ENCODE measurements around the gene HORMAD2. TPM values are rescaled to one million over a fixed set of nuclear protein-coding genes. Genes with fewer than 3 reads are reported as not detected.

Gene HORMAD2
- total RNA-seq, 1 experiment from 2014 or later: not detected

GRCh38 chr22:30187094-30187493 is 106.8 kb downstream of the HORMAD2 start:
- intact Hi-C loops (cut with micrococcal nuclease): no loop called here
- no TSS peak for BruUV-seq (replicated peaks)
- TF ChIP-seq EZH2phosphoT487 (IDR thresholded peaks at IDR 0.05; ENCODE audit: borderline replicate concordance, low read length) (no peak), EZH2 (IDR thresholded peaks at IDR 0.05; ENCODE audit: low read length, unreplicated experiment) (no peak)
- TF ChIP-seq, protein P1, sequence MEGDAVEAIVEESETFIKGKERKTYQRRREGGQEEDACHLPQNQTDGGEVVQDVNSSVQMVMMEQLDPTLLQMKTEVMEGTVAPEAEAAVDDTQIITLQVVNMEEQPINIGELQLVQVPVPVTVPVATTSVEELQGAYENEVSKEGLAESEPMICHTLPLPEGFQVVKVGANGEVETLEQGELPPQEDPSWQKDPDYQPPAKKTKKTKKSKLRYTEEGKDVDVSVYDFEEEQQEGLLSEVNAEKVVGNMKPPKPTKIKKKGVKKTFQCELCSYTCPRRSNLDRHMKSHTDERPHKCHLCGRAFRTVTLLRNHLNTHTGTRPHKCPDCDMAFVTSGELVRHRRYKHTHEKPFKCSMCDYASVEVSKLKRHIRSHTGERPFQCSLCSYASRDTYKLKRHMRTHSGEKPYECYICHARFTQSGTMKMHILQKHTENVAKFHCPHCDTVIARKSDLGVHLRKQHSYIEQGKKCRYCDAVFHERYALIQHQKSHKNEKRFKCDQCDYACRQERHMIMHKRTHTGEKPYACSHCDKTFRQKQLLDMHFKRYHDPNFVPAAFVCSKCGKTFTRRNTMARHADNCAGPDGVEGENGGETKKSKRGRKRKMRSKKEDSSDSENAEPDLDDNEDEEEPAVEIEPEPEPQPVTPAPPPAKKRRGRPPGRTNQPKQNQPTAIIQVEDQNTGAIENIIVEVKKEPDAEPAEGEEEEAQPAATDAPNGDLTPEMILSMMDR (conservative IDR thresholded peaks at IDR 0.05; ENCODE audit: low read depth, low read length): no peak
- ChIA-PET CTCF (no interaction called here), POLR2A (ENCODE audit: unreplicated experiment) (no interaction called here)
- Histone ChIP-seq H4K20me1 (ENCODE audit: low read length) (no peaks in the 10 kb centered on the region), H3K9me3 (ENCODE audit: low read length) (no peaks in the 10 kb centered on the region), H3F3A (ENCODE audit: low read length, unreplicated experiment) (peaks cover 15% of the 10 kb centered on the region), H3K79me2 (ENCODE audit: low read length) (no peaks in the 10 kb centered on the region), H3K4me1 (ENCODE audit: insufficient read depth, low read length) (peaks cover 38% of the 10 kb centered on the region), H3K4me2 (ENCODE audit: low read length) (no peak overlapping the region), H3K27me3 (ENCODE audit: low read length) (no peaks in the 10 kb centered on the region), H3K4me3 (ENCODE audit: low read length) (no peak overlapping the region), H3K36me3 (ENCODE audit: low read depth, low read length) (no peaks in the 10 kb centered on the region), H3K27ac (ENCODE audit: low read length) (peak overlapping the region; percentile 87; the same call in 1 of the 2 replicates), H2AFZ (ENCODE audit: low read length) (no peak overlapping the region), H3K9ac (ENCODE audit: low read length) (no peak overlapping the region), H3K9me2 (replicated peaks; ENCODE audit: low read length) (no peaks in the 10 kb centered on the region)
- no peak for DNase-seq
- ATAC-seq: no peak

GRCh38 chr22:30187529-30188407 is 107.5 kb downstream of the HORMAD2 start:
- H3K36me3 ChIP-seq (ENCODE audit: low read depth, low read length): no peaks in the 10 kb centered on the region
- H3K79me2 ChIP-seq (ENCODE audit: low read length): no peaks in the 10 kb centered on the region
- no TSS peak for BruUV-seq (replicated peaks)
- H3K27ac ChIP-seq (ENCODE audit: low read length): no peak overlapping the region; the same call in 1 of the 2 replicates
- no peak overlapping the region for H2AFZ ChIP-seq (ENCODE audit: low read length)
- no peaks in the 10 kb centered on the region for H4K20me1 ChIP-seq (ENCODE audit: low read length)
- CTCF ChIA-PET: no interaction called here
- intact Hi-C loops (cut with micrococcal nuclease): no loop called here
- H3F3A ChIP-seq (ENCODE audit: low read length, unreplicated experiment): peaks cover 21% of the 10 kb centered on the region
- H3K27me3 ChIP-seq (ENCODE audit: low read length): no peaks in the 10 kb centered on the region
- H3K9ac ChIP-seq (ENCODE audit: low read length): no peak overlapping the region
- peaks cover 44% of the 10 kb centered on the region for H3K4me1 ChIP-seq (ENCODE audit: insufficient read depth, low read length)
- POLR2A ChIA-PET (ENCODE audit: unreplicated experiment): no interaction called here
- no peak for TF ChIP-seq EZH2phosphoT487 (IDR thresholded peaks at IDR 0.05; ENCODE audit: borderline replicate concordance, low read length)
- no peak for TF ChIP-seq EZH2 (IDR thresholded peaks at IDR 0.05; ENCODE audit: low read length, unreplicated experiment)
- TF ChIP-seq, protein P1 (conservative IDR thresholded peaks at IDR 0.05; ENCODE audit: low read depth, low read length): no peak
- H3K4me2 ChIP-seq (ENCODE audit: low read length): no peak overlapping the region
- no peak for ATAC-seq
- H3K9me2 ChIP-seq (replicated peaks; ENCODE audit: low read length): no peaks in the 10 kb centered on the region
- DNase-seq: no peak
- H3K4me3 ChIP-seq (ENCODE audit: low read length): no peak overlapping the region
- no peaks in the 10 kb centered on the region for H3K9me3 ChIP-seq (ENCODE audit: low read length)

DNA sequence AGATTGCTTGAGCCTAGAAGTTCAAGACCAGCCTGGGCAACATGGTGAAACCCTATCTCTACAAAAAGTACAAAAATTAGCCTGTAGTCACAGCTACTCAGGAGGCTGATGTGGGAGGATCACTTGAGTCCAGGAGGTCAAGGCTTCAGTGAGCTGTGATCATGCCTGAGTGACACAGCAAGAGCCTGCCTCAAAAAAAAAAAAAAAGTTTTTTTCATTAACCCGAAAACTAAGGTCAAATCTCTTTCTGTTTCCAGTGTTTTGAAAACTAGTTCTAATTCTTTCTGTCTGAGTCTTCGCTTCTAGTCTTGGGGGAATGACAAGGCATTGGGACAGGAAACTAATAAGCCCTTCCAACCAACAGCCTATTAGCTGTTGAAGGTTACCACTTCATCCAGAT is 108.6 kb downstream of the HORMAD2 start:
- Histone ChIP-seq H3K9me2 (replicated peaks; ENCODE audit: low read length) (no peaks in the 10 kb centered on the region), H3K4me2 (ENCODE audit: low read length) (no peak overlapping the region), H3K79me2 (ENCODE audit: low read length) (no peaks in the 10 kb centered on the region), H4K20me1 (ENCODE audit: low read length) (no peaks in the 10 kb centered on the region), H3K4me1 (ENCODE audit: insufficient read depth, low read length) (peaks cover 49% of the 10 kb centered on the region), H3K36me3 (ENCODE audit: low read depth, low read length) (no peaks in the 10 kb centered on the region), H3K9ac (ENCODE audit: low read length) (no peak overlapping the region), H3F3A (ENCODE audit: low read length, unreplicated experiment) (peaks cover 22% of the 10 kb centered on the region), H3K27ac (ENCODE audit: low read length) (no peak overlapping the region), H2AFZ (ENCODE audit: low read length) (no peak overlapping the region), H3K9me3 (ENCODE audit: low read length) (no peaks in the 10 kb centered on the region), H3K27me3 (ENCODE audit: low read length) (no peaks in the 10 kb centered on the region), H3K4me3 (ENCODE audit: low read length) (no peak overlapping the region)
- no TSS peak for BruUV-seq (replicated peaks)
- POLR2A ChIA-PET (ENCODE audit: unreplicated experiment): no interaction called here
- intact Hi-C loops (cut with micrococcal nuclease): no loop called here
- TF ChIP-seq, protein P1 (conservative IDR thresholded peaks at IDR 0.05; ENCODE audit: low read depth, low read length): no peak
- no peak for TF ChIP-seq EZH2 (IDR thresholded peaks at IDR 0.05; ENCODE audit: low read length, unreplicated experiment)
- no peak for TF ChIP-seq EZH2phosphoT487 (IDR thresholded peaks at IDR 0.05; ENCODE audit: borderline replicate concordance, low read length)
- CTCF ChIA-PET: no interaction called here
- no peak for DNase-seq
- ATAC-seq: no peak

Measured in PC-3 (cell line).